ENCODE results near the gene PRKCA. TPM values are rescaled to one million over a fixed set of nuclear protein-coding genes. Genes with fewer than 3 reads are reported as not detected.

Gene PRKCA
- total and polyA plus RNA-seq, 12 donors = 1.6 to 27.6 (median 10.5) TPM

DNA sequence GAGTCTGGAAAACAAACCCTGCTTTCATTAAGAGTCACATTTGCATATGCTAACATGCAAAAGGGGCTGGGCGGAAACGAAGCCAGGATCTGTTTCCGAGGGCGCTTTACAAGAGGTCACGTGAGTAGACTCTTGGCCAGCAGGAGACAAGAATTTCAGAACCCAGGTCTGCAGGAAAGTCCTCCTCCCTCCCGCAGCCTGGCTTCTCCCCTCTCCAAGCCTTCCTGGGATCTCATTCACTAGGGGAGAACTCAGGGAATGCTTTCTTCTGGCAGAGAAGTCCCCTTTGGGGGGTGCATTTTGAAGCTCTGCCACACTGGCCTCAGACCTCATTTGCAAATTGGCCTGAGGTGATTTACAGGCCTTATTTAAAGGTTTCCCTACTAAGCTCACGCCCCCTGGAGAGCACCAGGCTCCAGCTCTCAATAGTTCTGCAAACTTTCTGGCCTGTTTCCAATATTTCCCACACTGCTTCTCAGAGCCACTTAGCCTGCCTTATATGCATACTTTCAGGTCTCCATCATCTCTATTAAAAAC is 475.3 kb downstream of the PRKCA start:
- Histone ChIP-seq H3K27ac (no peak overlapping the region), H3K9me3 (no peaks in the 10 kb centered on the region), H3K27me3 (no peaks in the 10 kb centered on the region), H3K4me1 (no peaks in the 10 kb centered on the region), H3K36me3 (peaks cover 0 to 18% (median 0%) of the 10 kb centered on the region in 9 donors), H3K4me3 (no peak overlapping the region)
- DNase-seq = no peak
- intact Hi-C loops (cut with DNase I) = no loop called here
- TF ChIP-seq, protein P1, sequence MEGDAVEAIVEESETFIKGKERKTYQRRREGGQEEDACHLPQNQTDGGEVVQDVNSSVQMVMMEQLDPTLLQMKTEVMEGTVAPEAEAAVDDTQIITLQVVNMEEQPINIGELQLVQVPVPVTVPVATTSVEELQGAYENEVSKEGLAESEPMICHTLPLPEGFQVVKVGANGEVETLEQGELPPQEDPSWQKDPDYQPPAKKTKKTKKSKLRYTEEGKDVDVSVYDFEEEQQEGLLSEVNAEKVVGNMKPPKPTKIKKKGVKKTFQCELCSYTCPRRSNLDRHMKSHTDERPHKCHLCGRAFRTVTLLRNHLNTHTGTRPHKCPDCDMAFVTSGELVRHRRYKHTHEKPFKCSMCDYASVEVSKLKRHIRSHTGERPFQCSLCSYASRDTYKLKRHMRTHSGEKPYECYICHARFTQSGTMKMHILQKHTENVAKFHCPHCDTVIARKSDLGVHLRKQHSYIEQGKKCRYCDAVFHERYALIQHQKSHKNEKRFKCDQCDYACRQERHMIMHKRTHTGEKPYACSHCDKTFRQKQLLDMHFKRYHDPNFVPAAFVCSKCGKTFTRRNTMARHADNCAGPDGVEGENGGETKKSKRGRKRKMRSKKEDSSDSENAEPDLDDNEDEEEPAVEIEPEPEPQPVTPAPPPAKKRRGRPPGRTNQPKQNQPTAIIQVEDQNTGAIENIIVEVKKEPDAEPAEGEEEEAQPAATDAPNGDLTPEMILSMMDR (IDR thresholded peaks at IDR 0.05) = no peak
- WGBS, 2 donors = 57 to 78% methylated on average over 7 of the region's 7 CpGs
- ATAC-seq = no peak

DNA sequence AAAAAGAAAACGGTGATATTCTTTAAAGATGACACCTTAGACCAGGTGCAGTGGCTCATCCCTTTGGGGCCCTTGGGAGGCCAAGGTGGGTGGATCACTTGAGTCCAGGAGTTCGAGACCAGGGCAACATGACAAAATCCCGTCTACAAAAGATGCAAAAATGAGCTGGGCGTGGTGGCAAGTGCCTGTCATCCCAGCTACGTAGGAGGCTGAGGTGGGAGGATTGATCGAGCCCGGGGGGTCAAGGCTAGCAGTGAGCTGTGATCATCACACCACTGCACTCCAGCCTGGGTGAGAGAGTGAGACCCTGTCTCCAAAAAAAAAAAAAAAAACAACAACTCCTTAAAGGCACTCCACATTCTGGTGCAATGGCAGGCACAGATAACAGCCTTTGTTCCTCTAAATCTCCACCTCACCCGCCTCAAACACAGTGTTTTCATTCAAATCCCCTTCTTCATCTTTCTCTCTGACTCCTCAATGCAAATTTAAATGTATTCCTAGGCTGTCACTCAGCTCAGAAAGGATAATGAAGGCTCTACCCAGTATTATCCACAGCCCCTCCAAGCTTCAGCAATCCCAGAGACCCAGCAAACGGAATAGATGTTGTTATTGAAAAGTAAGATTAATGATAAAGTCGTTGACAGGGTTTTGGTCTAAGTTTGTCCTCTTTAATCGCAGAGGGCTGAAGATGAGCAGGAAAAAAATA is 476.3 kb downstream of the PRKCA start:
- WGBS, 2 donors = 88 to 91% methylated on average over 11 of the region's 11 CpGs
- Histone ChIP-seq H3K4me3 (no peak overlapping the region), H3K36me3 (peaks cover 0 to 16% (median 0%) of the 10 kb centered on the region in 9 donors), H3K27ac (no peak overlapping the region), H3K9me3 (no peaks in the 10 kb centered on the region), H3K4me1 (no peaks in the 10 kb centered on the region), H3K27me3 (no peaks in the 10 kb centered on the region)
- TF ChIP-seq, protein P1 (IDR thresholded peaks at IDR 0.05) = no peak
- intact Hi-C loops (cut with DNase I) = no loop called here
- DNase-seq = no peak
- ATAC-seq = no peak

DNA sequence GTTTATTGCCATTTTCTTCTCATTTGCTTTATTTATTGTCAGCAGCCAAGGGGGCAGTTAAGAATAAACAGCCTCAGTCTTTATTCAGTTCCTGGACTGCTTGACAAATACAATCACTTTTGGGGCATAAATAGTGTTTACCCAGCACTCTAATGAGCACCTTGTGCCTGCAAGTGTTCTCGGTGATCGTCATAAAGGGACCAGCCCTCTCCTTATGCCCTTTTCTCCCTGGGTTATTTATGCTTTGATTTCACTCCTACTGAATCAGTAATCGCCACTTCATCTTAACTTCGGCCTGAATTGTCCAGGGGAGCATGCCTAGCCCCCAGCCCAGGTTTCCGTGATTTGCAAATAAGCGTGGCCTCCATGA is 476.8 kb downstream of the PRKCA start:
- intact Hi-C loops (cut with DNase I) = no loop called here
- no peaks in the 10 kb centered on the region for H3K9me3 ChIP-seq
- H3K27me3 ChIP-seq = no peaks in the 10 kb centered on the region
- no peak for DNase-seq
- H3K36me3 ChIP-seq = peaks cover 0 to 10% (median 0%) of the 10 kb centered on the region in 9 donors
- no peak overlapping the region for H3K4me3 ChIP-seq
- H3K4me1 ChIP-seq = no peaks in the 10 kb centered on the region
- WGBS, 2 donors = 83 to 95% methylated on average over 6 of the region's 6 CpGs
- no peak for ATAC-seq
- TF ChIP-seq, protein P1 (IDR thresholded peaks at IDR 0.05) = no peak
- no peak overlapping the region for H3K27ac ChIP-seq

DNA sequence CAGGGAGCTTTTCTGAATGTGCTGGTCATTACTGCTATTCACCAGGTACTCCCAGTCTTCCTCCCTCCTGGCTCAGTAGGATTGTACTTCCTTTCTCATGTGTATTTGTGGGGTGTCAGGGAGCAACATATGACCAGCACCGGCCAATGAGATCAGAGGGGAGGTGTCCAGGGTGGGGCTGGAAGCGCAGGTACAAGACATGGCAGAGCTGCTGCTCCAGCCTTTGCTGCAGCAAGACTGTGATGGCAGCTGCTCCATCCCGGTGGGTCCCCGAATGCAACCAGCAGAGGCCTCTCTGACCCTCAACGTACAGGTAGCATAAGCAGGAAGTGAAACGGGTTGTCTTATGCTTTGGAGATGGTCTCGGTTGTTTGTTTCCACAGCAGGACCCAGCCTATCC is 478.7 kb downstream of the PRKCA start:
- intact Hi-C loops (cut with DNase I) = no loop called here
- TF ChIP-seq, protein P1 (IDR thresholded peaks at IDR 0.05) = no peak
- 91% methylated on average over 7 of the region's 7 CpGs for WGBS, 2 donors
- no peaks in the 10 kb centered on the region for H3K27me3 ChIP-seq
- no peaks in the 10 kb centered on the region for H3K9me3 ChIP-seq
- no peak for ATAC-seq
- H3K4me3 ChIP-seq = no peak overlapping the region
- H3K4me1 ChIP-seq = no peaks in the 10 kb centered on the region
- H3K27ac ChIP-seq = no peak overlapping the region
- DNase-seq = no peak
- H3K36me3 ChIP-seq = no peaks in the 10 kb centered on the region

Data from heart right ventricle (tissue), 16 donors.